NK-92 treated with Interleukin-12 subunit alpha and Interleukin-12 subunit beta, amount 100 ng/mL, for 24 hours (cell line): ENCODE results near the gene HDAC4.

ENCODE experiments used
- DNase-seq: peaks from one replicate; lab custom pipeline; 2025; lab: John Stamatoyannopoulos, UW

Gene HDAC4

GRCh38 chr2:239397931-239398471 is 2.8 kb downstream of the HDAC4 start:
- no peak for DNase-seq

GRCh38 chr2:239396881-239397681 is 3.7 kb downstream of the HDAC4 start:
- no peak for DNase-seq

DNA sequence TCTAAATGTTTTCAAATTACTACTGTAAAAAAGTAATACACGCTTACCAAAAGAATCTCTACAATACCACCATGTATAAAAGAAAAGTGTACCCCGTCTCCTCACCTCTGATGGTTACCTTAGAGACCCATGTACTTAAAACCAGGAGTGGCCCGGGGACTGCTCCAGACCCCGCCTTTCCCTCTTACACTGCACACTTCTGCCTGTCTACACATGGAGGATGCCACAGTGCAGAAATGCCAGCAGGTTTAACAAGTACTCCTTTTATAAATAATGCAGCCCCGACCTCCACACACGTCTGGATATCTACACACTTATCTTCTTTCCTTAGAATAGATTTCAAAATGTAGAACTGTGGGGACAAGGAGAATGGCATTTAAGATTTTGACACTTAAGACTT is 5.3 kb downstream of the HDAC4 start:
- no peak for DNase-seq

GRCh38 chr2:239394978-239395377 is 5.8 kb downstream of the HDAC4 start:
- no peak for DNase-seq

GRCh38 chr2:239394346-239394945 is 6.4 kb downstream of the HDAC4 start:
- no peak for DNase-seq

DNA sequence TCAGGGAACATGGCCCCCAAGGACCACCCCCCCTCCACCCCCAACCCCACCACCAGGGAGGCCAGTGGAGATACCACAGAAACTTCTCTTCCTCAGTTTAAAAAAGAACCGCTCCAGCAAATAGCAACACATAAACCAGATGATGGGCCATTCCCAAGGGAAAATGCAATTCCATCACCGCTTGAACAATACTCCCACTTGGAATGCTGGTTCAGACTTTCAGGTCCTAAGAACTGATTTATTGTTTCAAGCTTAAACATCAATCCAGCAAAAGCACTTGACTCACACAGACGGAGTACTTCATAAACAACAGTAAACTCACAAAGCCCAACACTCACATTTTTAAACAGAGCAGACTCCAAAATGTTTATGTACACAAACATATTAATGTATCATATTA is 6.9 kb downstream of the HDAC4 start:
- no peak for DNase-seq

DNA sequence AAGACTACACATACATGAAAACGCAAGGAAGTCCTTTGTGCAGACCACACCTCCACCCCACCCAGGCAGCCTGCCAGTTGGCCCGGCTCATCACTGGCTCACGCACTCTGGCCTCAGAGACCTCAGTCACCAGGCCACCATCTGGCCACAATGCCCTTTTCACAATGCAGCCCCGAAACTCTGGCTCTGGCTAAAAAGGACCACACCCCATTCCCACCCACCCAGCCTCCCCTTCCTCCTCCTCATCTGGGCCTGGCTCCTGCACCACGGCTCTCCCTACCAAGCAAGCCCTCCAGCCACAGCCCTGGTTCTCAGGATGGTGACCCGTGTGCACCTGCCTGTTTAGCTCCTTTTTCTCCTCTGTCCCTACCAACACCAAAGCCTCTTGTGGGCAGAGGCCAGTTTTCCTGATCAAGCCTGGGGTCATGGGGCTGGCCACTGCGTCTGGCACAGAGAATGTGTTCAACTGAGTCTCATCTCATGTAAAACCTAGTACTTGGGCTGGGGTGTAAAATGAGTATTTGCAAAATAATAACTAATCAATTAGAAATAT is 7.4 kb downstream of the HDAC4 start:
- no peak for DNase-seq

DNA sequence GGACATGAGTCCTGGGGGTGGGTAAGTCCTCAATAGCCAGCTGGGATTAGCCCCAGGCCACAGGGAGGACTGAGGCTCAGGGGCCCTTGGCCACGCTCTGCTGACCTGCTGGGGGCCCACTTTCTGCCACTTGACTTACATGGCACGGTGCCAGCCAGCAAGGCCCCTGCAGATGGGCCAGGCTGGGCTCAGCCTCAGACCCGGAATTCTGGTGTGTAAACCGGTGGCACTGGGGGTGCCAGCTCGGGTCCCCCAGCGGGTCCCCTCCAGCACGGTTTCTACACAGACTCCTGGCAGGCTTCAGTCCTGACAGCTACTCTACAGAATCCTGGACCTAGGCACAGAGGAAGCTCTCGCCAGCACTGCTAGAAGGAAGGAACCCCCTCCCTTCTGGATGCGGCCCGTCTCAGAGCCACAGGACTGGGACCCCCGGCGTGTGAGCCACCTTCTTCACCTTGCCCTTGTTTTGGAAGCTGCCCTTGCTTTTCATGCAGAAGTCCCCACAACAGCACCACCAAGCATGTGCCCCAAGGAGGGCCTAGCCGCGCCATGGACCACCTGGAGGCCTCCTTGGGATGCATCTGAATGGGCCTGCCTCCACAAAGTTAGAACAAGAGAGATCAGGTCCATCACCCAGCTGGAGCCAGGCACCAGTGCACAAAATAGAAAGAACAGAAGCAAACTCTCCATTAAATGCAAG is 8.0 kb downstream of the HDAC4 start:
- no peak for DNase-seq

DNA sequence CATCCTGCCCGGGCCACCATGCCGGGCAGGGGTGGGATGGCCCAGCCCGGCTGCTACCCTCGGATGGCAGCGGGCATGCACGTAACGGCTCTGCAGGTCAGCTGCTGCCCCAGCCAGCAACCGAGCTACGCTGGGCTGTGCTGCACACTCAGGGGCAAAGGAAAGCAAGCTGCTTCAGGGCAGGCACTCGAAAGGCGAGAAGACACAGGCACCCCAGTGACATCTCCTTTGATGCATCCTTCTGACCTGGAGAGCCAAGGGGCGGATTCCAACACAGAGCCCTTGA is 8.8 kb downstream of the HDAC4 start:
- DNase-seq = no peak

- no peak for DNase-seq
Observed at GRCh38 chr2:239391286-239392071, 9.3 kb downstream of the HDAC4 start.

DNA sequence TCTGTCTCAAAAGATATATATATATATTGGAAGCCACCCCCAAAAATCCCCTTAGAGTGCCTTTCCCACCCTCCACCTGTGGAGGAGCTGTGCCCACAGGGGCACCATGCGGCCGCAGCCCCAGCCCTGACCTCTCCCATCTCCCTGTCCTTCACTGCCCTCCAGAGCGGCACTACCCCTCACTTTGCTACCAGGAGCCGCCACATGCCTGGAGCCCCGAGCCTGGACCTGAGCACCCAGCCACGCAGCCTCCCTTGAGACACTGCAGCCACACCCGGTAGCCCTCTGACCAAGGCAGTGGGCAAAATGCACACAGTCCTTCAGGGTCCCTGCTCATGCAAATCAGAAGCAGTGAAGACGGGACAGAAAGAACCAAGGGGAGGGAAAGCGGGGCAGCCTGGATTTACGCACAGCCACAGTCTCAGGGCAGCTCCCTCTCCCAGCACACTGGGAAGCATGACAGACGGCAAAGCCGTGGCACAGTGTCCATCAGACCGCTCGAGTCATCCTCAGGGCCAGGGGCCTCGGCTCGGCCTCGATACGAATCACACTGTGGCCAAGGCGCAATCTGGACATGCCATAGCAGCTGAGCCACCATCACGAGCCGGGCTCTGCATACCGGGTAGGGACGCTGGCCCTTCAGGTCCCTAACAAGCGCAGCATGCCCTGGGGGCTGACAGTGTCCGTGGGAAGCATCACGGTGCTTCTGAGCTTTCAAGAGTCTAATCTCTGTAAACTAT is 10.1 kb downstream of the HDAC4 start:
- DNase-seq = no peak

GRCh38 chr2:239389414-239390329 is 11.1 kb downstream of the HDAC4 start:
- DNase-seq = no peak

DNA sequence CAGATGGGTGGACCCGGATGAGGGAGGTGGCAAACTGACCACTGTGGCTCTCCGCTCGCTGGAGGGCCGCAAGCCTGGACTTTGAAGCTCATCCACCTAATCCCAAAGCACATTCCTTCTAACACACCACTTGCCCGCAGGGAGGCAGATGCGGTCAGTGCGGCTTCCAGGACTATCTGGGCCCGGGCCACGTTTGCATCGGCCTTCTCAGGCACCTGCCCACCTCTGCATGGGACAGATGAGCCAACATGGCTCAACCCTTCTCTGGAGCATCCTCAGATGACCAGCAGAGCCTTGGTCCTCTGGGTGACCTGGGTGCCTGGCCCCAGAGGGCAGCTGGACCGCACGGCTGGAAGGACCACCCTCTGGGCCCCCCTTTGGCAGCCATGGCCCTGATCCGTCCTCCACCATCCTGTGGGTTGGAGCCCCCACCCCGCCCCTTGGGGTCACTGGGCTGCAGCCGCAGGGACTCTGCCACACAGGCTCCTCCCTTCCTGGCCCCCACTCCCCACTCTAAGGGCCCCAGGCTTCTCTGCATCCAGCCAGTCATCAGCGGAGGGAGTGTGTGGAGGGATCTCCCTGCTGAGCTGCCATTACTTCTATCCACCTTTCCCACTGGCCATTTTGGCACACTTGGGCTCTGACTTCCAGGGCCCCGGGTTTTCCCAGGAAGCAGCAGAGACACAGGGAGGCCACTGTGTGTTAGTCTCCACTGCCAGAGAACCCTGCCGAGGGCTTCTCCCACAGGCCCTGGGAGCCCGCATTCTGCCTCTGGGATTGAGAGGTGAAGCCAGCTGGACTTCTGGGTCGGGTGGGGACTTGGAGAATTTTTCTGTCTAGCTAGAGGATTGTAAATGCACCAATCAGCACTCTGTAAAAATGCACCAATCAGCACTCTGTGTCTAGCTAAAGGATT is 12.3 kb downstream of the HDAC4 start:
- no peak for DNase-seq

DNA sequence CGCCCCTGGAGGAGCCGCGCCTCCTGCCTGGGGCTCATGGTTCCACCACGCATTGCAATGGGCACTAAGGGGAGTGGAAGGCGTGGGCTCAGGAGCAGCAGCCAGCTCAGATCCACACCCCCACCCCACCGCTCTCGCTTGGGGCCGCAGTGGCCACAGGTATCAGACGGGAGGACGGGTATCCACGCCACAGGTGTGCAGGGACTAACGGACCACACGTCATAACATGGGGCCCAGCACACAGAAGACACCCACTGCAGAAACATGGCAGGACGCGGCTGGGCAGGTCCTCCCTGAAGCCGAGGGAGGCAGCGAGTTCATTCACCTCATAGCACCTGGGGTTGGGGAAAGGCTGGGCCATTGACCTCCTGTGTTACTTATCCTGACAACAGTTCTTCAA is 13.0 kb downstream of the HDAC4 start:
- DNase-seq = no peak

GRCh38 chr2:239386872-239387445 is 13.9 kb downstream of the HDAC4 start:
- no peak for DNase-seq

- no peak for DNase-seq
Observed at GRCh38 chr2:239386001-239386670, 14.7 kb downstream of the HDAC4 start.

GRCh38 chr2:239385096-239386000 is 15.5 kb downstream of the HDAC4 start:
- DNase-seq = no peak
